HUDEP-2 (cell line): ENCODE results near the gene STXBP6.
"Not testable (repeated sequence)": the region's sequence is repeated elsewhere in the genome, so short reads cannot be mapped to it uniquely, and the experiment has no call there.

Experiments
- DNase-seq, 76 experiments: peaks; one replicate each; lab custom pipeline; 2025; ENCODE audit not compliant: unreplicated experiment in 76 of 76; lab: John Stamatoyannopoulos, UW

Gene STXBP6

DNA sequence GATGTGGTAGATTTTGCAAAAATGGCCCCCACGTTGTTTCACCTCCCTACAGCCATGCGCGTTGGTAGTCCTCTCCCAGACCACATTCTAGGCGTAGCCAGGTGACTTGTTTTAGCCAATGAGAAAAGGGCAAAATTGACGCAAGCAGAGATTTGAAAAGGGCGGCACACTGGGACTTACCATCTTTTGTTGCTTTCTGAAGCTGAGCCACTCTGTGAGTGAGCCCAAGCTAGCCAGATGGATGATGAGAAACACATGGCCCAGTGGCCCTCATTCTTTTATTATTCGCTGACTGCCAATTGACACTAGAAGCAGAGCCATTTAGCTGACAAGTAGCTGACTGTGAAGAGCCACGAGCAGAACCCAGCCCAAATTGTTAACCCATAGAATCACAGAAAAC is 274.0 kb downstream of the STXBP6 start:
- no peak for DNase-seq

DNA sequence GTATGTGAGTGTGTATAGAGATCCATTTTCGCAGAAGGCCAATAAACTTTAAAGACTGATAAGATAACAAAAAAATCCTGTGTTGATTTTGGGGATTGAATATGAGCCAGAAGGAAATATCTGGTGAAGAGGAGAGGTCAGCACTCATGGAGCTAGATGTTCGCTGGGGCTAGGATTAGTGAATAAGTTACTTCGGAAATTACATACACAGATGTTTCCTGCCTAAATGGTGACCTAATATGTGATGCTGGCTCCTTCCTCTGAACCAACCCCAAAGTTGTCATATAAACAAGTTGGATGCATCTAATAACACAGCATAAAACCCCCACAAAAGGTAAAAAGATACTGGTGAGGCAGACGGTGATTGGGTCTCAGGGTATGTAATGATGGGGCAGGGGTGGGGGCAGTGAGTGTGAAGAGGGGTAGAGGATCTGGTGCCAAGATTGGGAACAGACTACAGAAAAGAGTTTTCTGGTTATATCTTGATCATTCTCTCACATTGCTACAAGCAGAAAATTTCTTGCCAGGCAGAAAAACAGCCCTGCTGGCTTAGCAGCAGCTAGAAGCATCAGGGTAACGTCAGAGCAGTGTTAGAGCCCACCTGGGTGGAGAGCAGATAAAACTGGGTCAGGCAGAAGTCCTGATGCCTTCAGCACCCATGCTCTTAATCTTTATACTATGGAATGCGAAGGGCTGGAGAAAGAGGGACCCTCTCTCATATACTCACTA is 275.6 kb downstream of the STXBP6 start:
- DNase-seq: no peak

DNA sequence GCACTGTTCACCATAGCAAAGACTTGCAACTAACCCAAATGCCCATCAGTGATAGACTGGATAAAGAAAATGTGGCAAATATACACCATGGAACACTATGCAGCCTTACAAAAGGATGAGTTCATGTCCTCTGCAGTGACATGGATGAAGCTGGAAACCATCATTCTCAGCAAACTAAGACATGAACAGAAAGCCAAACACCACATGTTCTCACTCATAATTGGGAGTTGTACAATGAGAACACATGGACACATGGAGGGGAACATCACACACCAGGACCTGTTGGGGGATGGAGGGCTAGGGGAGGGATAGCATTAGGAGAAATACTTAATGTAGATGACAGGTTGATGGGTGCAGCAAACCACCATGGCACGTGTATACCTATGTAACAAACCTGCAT is 276.4 kb downstream of the STXBP6 start:
- DNase-seq: not testable (repeated sequence)

DNA sequence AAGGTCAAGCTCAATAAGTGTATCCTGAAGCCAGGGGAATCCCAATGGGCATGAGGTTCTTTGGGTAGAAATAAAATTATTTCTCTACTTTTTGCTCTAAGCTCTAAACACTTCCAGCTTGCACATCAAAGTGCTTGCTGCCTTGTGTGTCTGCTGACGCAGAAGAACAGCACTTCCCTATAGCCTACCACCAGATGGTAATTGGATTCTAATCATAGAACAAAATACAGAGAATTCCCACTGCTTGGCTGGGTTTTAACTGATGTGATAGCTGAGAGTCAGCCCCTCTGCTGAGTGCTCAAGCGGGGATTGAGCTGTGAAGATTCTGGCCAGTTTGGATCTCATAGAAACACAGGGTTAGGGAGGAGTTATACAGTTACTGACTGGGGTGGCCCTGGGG is 283.5 kb downstream of the STXBP6 start:
- DNase-seq: no peak

DNA sequence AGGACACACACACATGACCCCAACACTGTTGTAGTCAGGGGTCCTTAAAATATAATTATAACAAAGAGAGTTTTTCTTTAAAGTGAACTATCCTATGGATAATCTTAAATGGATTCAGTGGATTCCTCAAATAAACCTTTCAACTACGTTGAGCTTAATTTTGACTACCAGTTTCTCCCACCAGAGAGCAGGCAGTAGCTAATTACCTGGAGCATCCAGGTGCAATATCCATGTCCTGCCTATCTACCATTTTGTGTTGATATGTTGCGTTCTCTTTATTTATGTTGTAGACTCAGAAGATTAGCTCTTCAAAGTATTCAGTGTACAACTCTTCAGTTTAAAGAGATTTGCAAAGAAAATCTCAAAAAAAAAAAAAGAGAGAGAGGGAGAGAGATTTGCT is 288.8 kb downstream of the STXBP6 start:
- DNase-seq: no peak
